WERI-Rb-1 (cell line): ENCODE measurements around the gene CAPN2.
"Not testable (repeated sequence)": the region's sequence is repeated elsewhere in the genome, so short reads cannot be mapped to it uniquely, and the experiment has no call there.

ENCODE experiments used
- DNase-seq: peaks from one replicate; pipeline ENCODE4 v3.0.0-alpha.2; 2020
- H3K27ac ChIP-seq: fragments of 250-450 bp; sonication (Bioruptor Pico); 2 replicates; pipeline ENCODE4 v1.5.1; 2020; ENCODE audit warnings: mild to moderate bottlenecking, moderate library complexity
- H3K27me3 ChIP-seq: fragments of 250-450 bp; sonication (Bioruptor Pico); 2 replicates; pipeline ENCODE4 v1.5.1; 2021; ENCODE audit warnings: mild to moderate bottlenecking, low read depth, moderate library complexity; ENCODE audit not compliant: insufficient read depth, severe bottlenecking
- H3K36me3 ChIP-seq: fragments of 250-450 bp; sonication (Bioruptor Pico); 2 replicates; pipeline ENCODE4 v1.5.1; 2020; ENCODE audit warnings: mild to moderate bottlenecking, moderate library complexity
- H3K4me3 ChIP-seq: 2 replicates; pipeline ENCODE4 v1.5.1; 2011; ENCODE audit warnings: low read depth, mild to moderate bottlenecking, control low read depth, low read length
- H3K9me3 ChIP-seq: fragments of 250-450 bp; sonication (Bioruptor Pico); 2 replicates; pipeline ENCODE4 v1.5.1; 2021; ENCODE audit warnings: mild to moderate bottlenecking, moderate library complexity; ENCODE audit not compliant: severe bottlenecking
- CTCF ChIP-seq: IDR thresholded peaks from 2 replicates; pipeline ENCODE4 v1.5.1; 2011; ENCODE audit warnings: low read depth, mild to moderate bottlenecking, control low read depth, inconsistent platforms, low read length

Gene CAPN2

DNA sequence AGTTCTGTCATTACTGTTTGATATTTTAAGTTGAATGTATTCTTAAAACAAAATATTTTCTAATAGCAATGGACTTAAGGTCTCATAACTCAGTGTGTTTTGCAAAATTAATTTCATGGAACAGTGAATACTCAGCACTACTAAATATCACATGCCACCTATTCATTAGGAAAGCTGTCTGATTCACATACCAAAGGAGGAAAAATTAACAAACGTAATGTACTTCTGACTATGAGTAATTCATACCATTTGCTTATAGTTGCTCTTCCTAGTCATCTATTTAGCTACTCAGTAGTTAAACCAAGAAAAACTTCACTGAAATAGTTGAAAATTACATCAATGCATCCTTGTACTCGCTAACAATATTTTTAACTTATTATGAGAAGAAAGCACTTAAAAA, 98.2 kb downstream of the CAPN2 start:
- Histone ChIP-seq H3K4me3 (no peak overlapping the region), H3K27ac (no peak overlapping the region), H3K9me3 (no peaks in the 10 kb centered on the region), H3K27me3 (no peaks in the 10 kb centered on the region), H3K36me3 (no peaks in the 10 kb centered on the region; the same call in 1 of the 2 replicates)
- no peak for TF ChIP-seq CTCF
- no peak for DNase-seq

GRCh38 chr1:223811634-223812101, 99.3 kb downstream of the CAPN2 start:
- DNase-seq: no peak
- no peaks in the 10 kb centered on the region; the same call in 1 of the 2 replicates for H3K36me3 ChIP-seq

DNA sequence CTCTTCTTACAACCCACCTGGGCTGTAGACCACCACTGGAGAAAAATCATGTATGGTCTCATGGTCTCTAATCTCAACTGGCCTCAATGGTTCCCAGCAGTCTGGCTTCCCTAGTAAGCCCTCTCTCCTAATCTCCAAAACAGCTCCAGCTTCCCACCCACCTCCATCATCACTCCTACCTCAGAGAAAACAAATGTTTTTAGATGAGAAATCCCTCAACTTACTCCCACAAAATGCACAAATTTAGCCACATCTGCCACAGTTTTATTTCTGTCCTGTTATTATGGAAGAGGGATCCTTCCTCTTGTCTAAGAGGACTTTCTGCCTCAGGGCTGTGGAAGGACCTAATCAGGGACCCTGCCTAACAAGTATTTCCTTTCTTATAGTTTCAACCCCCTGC, 101.3 kb downstream of the CAPN2 start:
- no peaks in the 10 kb centered on the region for H3K27me3 ChIP-seq
- no peaks in the 10 kb centered on the region for H3K9me3 ChIP-seq
- H3K36me3 ChIP-seq: no peaks in the 10 kb centered on the region; the same call in 1 of the 2 replicates
- no peak overlapping the region for H3K4me3 ChIP-seq
- DNase-seq: no peak
- TF ChIP-seq CTCF: no peak
- no peak overlapping the region for H3K27ac ChIP-seq

More at GRCh38 chr1:223811634-223812101, 99.3 kb downstream of the CAPN2 start:
- Histone ChIP-seq H3K27ac (no peak overlapping the region), H3K4me3 (no peak overlapping the region), H3K27me3 (no peaks in the 10 kb centered on the region), H3K9me3 (no peaks in the 10 kb centered on the region)
- no peak for TF ChIP-seq CTCF

- no peak for TF ChIP-seq CTCF
- H3K27me3 ChIP-seq: no peaks in the 10 kb centered on the region
- no peaks in the 10 kb centered on the region; the same call in 1 of the 2 replicates for H3K36me3 ChIP-seq
- DNase-seq: no peak
- H3K9me3 ChIP-seq: no peaks in the 10 kb centered on the region
- H3K27ac ChIP-seq: no peak overlapping the region
- H3K4me3 ChIP-seq: no peak overlapping the region
These were observed 102.9 kb downstream of the CAPN2 start for GRCh38 chr1:223815020-223815853.

GRCh38 chr1:223815865-223816264, 103.5 kb downstream of the CAPN2 start:
- H3K27me3 ChIP-seq: no peaks in the 10 kb centered on the region
- H3K4me3 ChIP-seq: no peak overlapping the region
- no peak overlapping the region for H3K27ac ChIP-seq
- no peaks in the 10 kb centered on the region; the same call in 1 of the 2 replicates for H3K36me3 ChIP-seq
- DNase-seq: no peak
- no peaks in the 10 kb centered on the region for H3K9me3 ChIP-seq
- no peak for TF ChIP-seq CTCF

DNA sequence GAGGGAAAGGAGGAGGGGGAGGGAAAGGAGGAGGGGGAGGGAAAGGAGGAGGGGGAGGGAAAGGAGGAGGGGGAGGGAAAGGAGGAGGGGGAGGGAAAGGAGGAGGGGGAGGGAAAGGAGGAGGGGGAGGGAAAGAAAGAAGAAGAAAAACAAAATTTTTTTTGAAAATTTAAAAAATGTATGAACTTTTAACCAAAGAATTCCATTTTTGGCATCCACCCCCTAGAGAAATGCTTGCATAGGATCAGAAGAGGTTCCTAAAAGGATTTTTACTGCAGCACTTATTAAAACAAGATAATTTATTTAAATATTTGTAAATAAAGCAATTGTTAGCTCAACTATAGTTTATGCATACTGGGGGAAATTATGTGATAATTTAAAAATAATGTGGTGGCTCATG, 104.9 kb downstream of the CAPN2 start:
- H3K4me3 ChIP-seq, H3K36me3 ChIP-seq, H3K9me3 ChIP-seq, H3K27me3 ChIP-seq, H3K27ac ChIP-seq, DNase-seq: not testable (repeated sequence)
